Measurements from ENCODE around the gene PFN3. TPM values are rescaled to one million over a fixed set of nuclear protein-coding genes. Genes with fewer than 3 reads are reported as not detected.

PFN3 gene
- total and polyA plus RNA-seq, 8 donors, result not detected

GRCh38 chr5:177429248-177430040, 29.0 kb upstream of the PFN3 start:
- H3K36me3 ChIP-seq, result peaks cover 31 to 47% (median 43%) of the 10 kb centered on the region in 4 donors
- intact Hi-C loops (cut with DNase I; ENCODE audit: low total_unique reads), result no loop called here
- H3K4me3 ChIP-seq, result peak overlapping the region in 1 of 4 donors; percentile 77
- peak overlapping the region in 4 of 5 donors; percentile 2 to 98 (median 50) for H3K27ac ChIP-seq
- TF ChIP-seq POLR2AphosphoS5 (IDR thresholded peaks at IDR 0.05) (no peak), EP300 (IDR thresholded peaks at IDR 0.05) (no peak), POLR2A (IDR thresholded peaks at IDR 0.05) (no peak), CTCF (IDR thresholded peaks at IDR 0.05) (no peak)
- 78 to 85% (median 80%) methylated on average over 6 of the region's 6 CpGs for WGBS, 5 donors
- peaks cover 23 to 80% (median 64%) of the 10 kb centered on the region in 4 donors for H3K4me1 ChIP-seq
- H3K27me3 ChIP-seq, result no peaks in the 10 kb centered on the region
- DNase-seq, result peak; percentile 60 to 76
- no peaks in the 10 kb centered on the region for H3K9me3 ChIP-seq

DNA sequence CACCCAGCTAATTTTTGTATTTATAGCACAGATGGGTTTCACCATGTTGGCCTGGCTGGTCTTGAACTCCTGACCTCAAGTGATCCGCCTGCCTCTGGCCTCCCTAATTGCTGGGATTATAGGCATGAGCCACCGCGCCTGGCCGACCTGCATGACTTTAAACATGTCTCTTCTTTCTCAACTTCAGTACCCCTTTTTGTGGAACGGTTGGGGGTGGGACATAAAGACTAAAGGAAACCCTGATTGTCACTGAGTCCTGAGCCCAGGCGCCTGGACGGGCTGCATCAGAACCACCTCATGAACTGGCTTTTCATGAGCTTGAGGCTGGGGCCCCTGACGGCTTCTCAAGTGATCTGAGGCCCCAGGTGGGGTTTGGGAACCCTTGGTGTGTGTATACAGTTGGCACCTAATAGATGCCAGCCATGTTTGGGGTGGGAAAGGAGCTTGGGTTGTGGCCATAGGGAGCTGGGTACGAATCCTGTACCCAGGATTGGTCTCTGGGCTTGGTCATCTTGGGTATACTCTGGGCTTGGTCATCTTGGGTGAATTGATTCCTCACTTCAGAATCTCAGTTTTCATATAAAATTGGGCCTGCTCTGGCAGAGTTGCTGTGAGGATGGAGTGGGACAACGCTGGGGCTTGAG, 28.2 kb upstream of the PFN3 start:
- peak overlapping the region in 2 of 4 donors; percentile 77 to 85 for H3K4me3 ChIP-seq
- DNase-seq, result no peak
- intact Hi-C loops (cut with DNase I; ENCODE audit: low total_unique reads), result no loop called here
- TF ChIP-seq POLR2AphosphoS5 (IDR thresholded peaks at IDR 0.05) (no peak), EP300 (IDR thresholded peaks at IDR 0.05) (no peak), CTCF (IDR thresholded peaks at IDR 0.05) (no peak), POLR2A (IDR thresholded peaks at IDR 0.05) (no peak)
- no peaks in the 10 kb centered on the region for H3K9me3 ChIP-seq
- 72 to 84% (median 82%) methylated on average over 10 of the region's 10 CpGs for WGBS, 5 donors
- H3K36me3 ChIP-seq, result peaks cover 23 to 39% (median 36%) of the 10 kb centered on the region in 4 donors
- H3K27me3 ChIP-seq, result no peaks in the 10 kb centered on the region
- H3K27ac ChIP-seq, result peak overlapping the region in 4 of 5 donors; percentile 2 to 98 (median 94)
- peaks cover 23 to 79% (median 64%) of the 10 kb centered on the region in 4 donors for H3K4me1 ChIP-seq

DNA sequence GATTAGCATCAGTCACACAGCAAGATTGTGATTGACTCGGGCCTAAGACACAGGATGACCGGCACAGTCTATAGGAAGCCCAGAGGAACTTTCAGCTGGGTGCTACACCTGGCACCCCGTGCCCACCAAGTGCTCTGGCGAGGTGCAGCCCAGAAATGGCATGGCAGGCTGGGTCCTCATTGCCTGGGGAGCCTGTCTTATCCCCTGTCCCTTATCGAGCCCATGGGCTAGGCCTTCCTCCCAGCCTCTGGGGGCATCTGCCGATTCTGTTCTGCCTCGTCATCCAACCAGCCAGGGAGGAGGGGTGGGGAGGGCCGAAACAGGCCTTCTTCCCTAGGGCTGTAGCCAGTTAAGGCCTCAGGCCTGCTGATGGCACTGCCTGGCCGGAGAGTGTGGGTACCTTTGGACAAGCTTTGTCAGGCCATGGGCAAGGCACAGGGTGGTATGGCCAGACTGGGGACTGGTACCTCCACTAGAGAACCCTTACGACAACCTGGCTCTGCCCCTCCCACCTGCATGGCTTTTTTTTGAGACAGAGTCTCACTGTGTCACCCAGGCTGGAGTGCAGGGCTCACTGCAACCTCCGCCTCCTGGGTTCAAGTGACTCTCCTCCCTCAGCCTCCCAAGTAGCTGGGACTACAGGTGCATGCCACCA, 27.6 kb upstream of the PFN3 start:
- H3K27me3 ChIP-seq, result no peaks in the 10 kb centered on the region
- no peaks in the 10 kb centered on the region for H3K9me3 ChIP-seq
- peaks cover 17 to 33% (median 29%) of the 10 kb centered on the region in 4 donors for H3K36me3 ChIP-seq
- 60 to 80% (median 67%) methylated on average over 9 to 11 of the region's 11 CpGs for WGBS, 5 donors
- H3K4me1 ChIP-seq, result peaks cover 23 to 72% (median 64%) of the 10 kb centered on the region in 4 donors
- H3K4me3 ChIP-seq, result peak overlapping the region in 3 of 4 donors; percentile 61 to 85 (median 77)
- H3K27ac ChIP-seq, result peak overlapping the region in 3 of 5 donors; percentile 93 to 98 (median 94)
- intact Hi-C loops (cut with DNase I; ENCODE audit: low total_unique reads), result no loop called here
- DNase-seq, result no peak
- TF ChIP-seq POLR2A (IDR thresholded peaks at IDR 0.05), result no peak
- TF ChIP-seq EP300 (IDR thresholded peaks at IDR 0.05), result no peak
- no peak for TF ChIP-seq POLR2AphosphoS5 (IDR thresholded peaks at IDR 0.05)
- no peak for TF ChIP-seq CTCF (IDR thresholded peaks at IDR 0.05)

- Histone ChIP-seq H3K36me3 (peaks cover 9 to 26% (median 22%) of the 10 kb centered on the region in 4 donors), H3K4me3 (peak overlapping the region; percentile 61 to 85 (median 80)), H3K4me1 (peaks cover 23 to 65% (median 58%) of the 10 kb centered on the region in 4 donors), H3K27ac (peak overlapping the region; percentile 85 to 98 (median 93)), H3K27me3 (no peaks in the 10 kb centered on the region), H3K9me3 (no peaks in the 10 kb centered on the region)
- WGBS, 5 donors, result 6 to 10% (median 8%) methylated on average over 10 to 11 of the region's 11 CpGs
- intact Hi-C loops (cut with DNase I; ENCODE audit: low total_unique reads), result no loop called here
- TF ChIP-seq CTCF (IDR thresholded peaks at IDR 0.05), result no peak
- no peak for TF ChIP-seq EP300 (IDR thresholded peaks at IDR 0.05)
- no peak for TF ChIP-seq POLR2A (IDR thresholded peaks at IDR 0.05)
- TF ChIP-seq POLR2AphosphoS5 (IDR thresholded peaks at IDR 0.05), result no peak
- peak in 1 of 2 donors; percentile 59 for DNase-seq
These were observed 26.9 kb upstream of the PFN3 start for GRCh38 chr5:177427211-177427822.

Data from stomach (tissue), 9 donors.